Stimulated activated CD8-positive, alpha-beta memory T cell treated with anti-CD3 and anti-CD28 coated beads, Interleukin-7, amount 100 ng/mL, for 4 hours (primary cell): ENCODE results near the gene AK6.
A peak's percentile ranks its signal among the peaks of the same experiment; 100 is the strongest.
"Not testable (repeated sequence)": the region's sequence is repeated elsewhere in the genome, so short reads cannot be mapped to it uniquely, and the experiment has no call there.

Source experiments
- DNase-seq, 2 donors: peaks; one replicate each; pipeline ENCODE4 v3.0.0-alpha.2; 2020; ENCODE audit warnings: low read depth in 2 of 2

AK6 gene

GRCh38 chr5:69335341-69335935 lies 33.9 kb downstream of the AK6 start:
- no peak for DNase-seq

- DNase-seq: peak; percentile 42 to 61
Observed at GRCh38 chr5:69334793-69335268, 34.5 kb downstream of the AK6 start.

- not testable (repeated sequence) for DNase-seq
Observed at GRCh38 chr5:69333668-69334315, 35.5 kb downstream of the AK6 start.

GRCh38 chr5:69331528-69332445 lies 37.5 kb downstream of the AK6 start:
- no peak for DNase-seq

- no peak for DNase-seq
Observed at GRCh38 chr5:69329905-69330489, 39.3 kb downstream of the AK6 start.

GRCh38 chr5:69326365-69326764 lies 43.0 kb downstream of the AK6 start:
- no peak for DNase-seq

- DNase-seq: no peak
Observed at GRCh38 chr5:69317391-69317790, 51.9 kb downstream of the AK6 start.

- no peak for DNase-seq
Observed at GRCh38 chr5:69315972-69316371, 53.3 kb downstream of the AK6 start.

GRCh38 chr5:69313428-69313827 lies 55.9 kb downstream of the AK6 start:
- DNase-seq: no peak

- DNase-seq: no peak
Observed at GRCh38 chr5:69312459-69313160, 56.7 kb downstream of the AK6 start.

GRCh38 chr5:69309380-69309779 lies 59.9 kb downstream of the AK6 start:
- DNase-seq: no peak

GRCh38 chr5:69308046-69308553 lies 61.2 kb downstream of the AK6 start:
- no peak for DNase-seq

- DNase-seq: no peak
Observed at GRCh38 chr5:69305512-69305911, 63.8 kb downstream of the AK6 start.
